Panc1 (cell line): ENCODE results near the gene GABARAP. TPM values are rescaled to one million over a fixed set of nuclear protein-coding genes. Genes with fewer than 3 reads are reported as not detected.

Experiments used
- ATAC-seq: fragments of 200-7000 bp; cut with Tn5 transposase; 2 replicates; pipeline ENCODE4 v1.9.1; 2020; ENCODE audit warnings: mild to moderate bottlenecking, moderate library complexity
- Bru-seq: library from RNA; stranded (reverse); fragments of 400-500 nt; gene quantifications from one replicate; lab custom pipeline; 2021; lab: Mats Ljungman, UMichigan
- BruChase-seq, 2 experiments: library from RNA; stranded (reverse); fragments of 400-500 nt; gene quantifications; one replicate each; lab custom pipeline; 2021; lab: Mats Ljungman, UMichigan
- BruUV-seq: library from RNA; stranded (reverse); fragments of 400-500 nt; replicated peaks from 2 replicates; lab custom pipeline; 2021; lab: Mats Ljungman, UMichigan
- CTCF ChIA-PET: fragments of 300-600 bp; sonication (Branson Sonifier 250); formaldehyde crosslinking; loops from one replicate; lab custom pipeline; 2022; ENCODE audit warnings: antibody characterized with exemption; lab: Charles Lee
- POLR2A ChIA-PET: fragments of 300-600 bp; sonication (Branson Sonifier 250); formaldehyde crosslinking; loops from one replicate; lab custom pipeline; 2022; ENCODE audit warnings: antibody characterized with exemption; lab: Charles Lee
- DNase-seq: peaks from one replicate; pipeline ENCODE4 v3.0.0-alpha.2; 2010; ENCODE audit warnings: low read depth, low spot score
- H3K27ac ChIP-seq: 2 replicates; pipeline ENCODE4 v1.5.1; 2011; ENCODE audit warnings: mild to moderate bottlenecking, low read length, inconsistent platforms
- H3K27me3 ChIP-seq: fragments of 200-500 bp; sonication (Bioruptor generic); 2 replicates; pipeline ENCODE4 v1.6.0; 2014; ENCODE audit warnings: low read length, inconsistent platforms; ENCODE audit not compliant: control insufficient read depth, insufficient read depth
- H3K36me3 ChIP-seq: fragments of 200-500 bp; sonication (Bioruptor generic); 2 replicates; pipeline ENCODE4 v1.5.1; 2014; ENCODE audit warnings: inconsistent platforms, mild to moderate bottlenecking, low read length, moderate library complexity; ENCODE audit not compliant: control insufficient read depth, insufficient read depth
- H3K4me1 ChIP-seq: 2 replicates; pipeline ENCODE4 v1.5.1; 2011; ENCODE audit warnings: inconsistent platforms, mild to moderate bottlenecking, low read length, moderate library complexity; ENCODE audit not compliant: control insufficient read depth, insufficient read depth
- H3K4me3 ChIP-seq, 2 experiments: 2 replicates each; pipeline ENCODE4 v1.5.1; 2011 to 2012; ENCODE audit warnings: low read depth in 2 of 2, low read length in 2 of 2, mild to moderate bottlenecking in 2 of 2, inconsistent platforms in 1 of 2, moderate library complexity in 1 of 2
- H3K9me3 ChIP-seq: fragments of 200-500 bp; sonication (Bioruptor generic); 2 replicates; pipeline ENCODE4 v1.5.1; 2014; ENCODE audit warnings: low read depth, mild to moderate bottlenecking, inconsistent platforms, low read length, moderate library complexity; ENCODE audit not compliant: control insufficient read depth, insufficient read depth
- CTCF ChIP-seq: fragments of 450-650 bp; IDR thresholded peaks from 2 replicates; pipeline ENCODE4 v1.5.1; 2017; ENCODE audit warnings: mild to moderate bottlenecking
- POLR2AphosphoS5 ChIP-seq: IDR thresholded peaks from 2 replicates; pipeline ENCODE4 v1.6.1; 2012; ENCODE audit warnings: mild to moderate bottlenecking, low read depth, low read length, moderate library complexity
- SIN3A ChIP-seq: IDR thresholded peaks from 2 replicates; pipeline ENCODE4 v1.6.1; 2012; ENCODE audit warnings: low read depth, mild to moderate bottlenecking, low read length, moderate library complexity, borderline replicate concordance; ENCODE audit not compliant: insufficient read depth
- TCF7L2 ChIP-seq: IDR thresholded peaks from 2 replicates; pipeline ENCODE4 v1.6.1; 2011; ENCODE audit warnings: mild to moderate bottlenecking, low read depth, low read length, inconsistent platforms
- in situ Hi-C: cut with HindIII; loops from 2 replicates; pipeline ENCODE4 v1.10.0; 2016; ENCODE audit warnings: low sequenced_read_pairs, low pct_unique_long_range_greater_than_20kb
- intact Hi-C: fragments of 100-400 bp; cut with micrococcal nuclease; formaldehyde crosslinking; loops from one replicate; pipeline ENCODE4 v1.10.0; 2022; ENCODE audit not compliant: unreplicated experiment
- long read RNA-seq: library from polyadenylated mRNA; unstranded; transcript quantifications from one replicate; pipeline ENCODE4 v2.0.0, GENCODE V29; 2021; ENCODE audit not compliant: unreplicated experiment
- polyA plus RNA-seq: library from polyadenylated mRNA; unstranded; fragments of >200 nt; gene quantifications from one replicate; pipeline ENCODE4 v1.2.1, GENCODE V29; 2012; ENCODE audit warnings: missing spikeins; ENCODE audit not compliant: insufficient read length
- total RNA-seq: library from RNA; stranded (reverse); gene quantifications from one replicate; pipeline ENCODE4 v1.2.1, GENCODE V29; 2021; ENCODE audit not compliant: unreplicated experiment
- TF ChIP-seq, protein P1 (sequence below), 2 experiments: IDR thresholded peaks; 2 replicates each; pipeline ENCODE4 v1.6.1; 2011 to 2012; ENCODE audit warnings: low read depth in 2 of 2, control low read depth in 1 of 2, low read length in 1 of 2, mild to moderate bottlenecking in 1 of 2, moderate library complexity in 1 of 2; ENCODE audit not compliant: insufficient read depth in 1 of 2

The GABARAP gene
- 289 TPM for total RNA-seq
- polyA plus RNA-seq = 175 TPM
- Bru-seq, nascent RNA = percentile 71 among the genes with signal in this experiment
- BruChase-seq, experiment 1, labeled RNA remaining after a 2-hour chase = percentile 70 among the genes with signal in this experiment
- percentile 85 among the genes with signal in this experiment for BruChase-seq, experiment 2, labeled RNA remaining after a 6-hour chase
- long read RNA-seq, transcript GABARAP-201 (4 exons, 1,634 nt) = major isoform, 99 of 123 reads
- long read RNA-seq, transcript GABARAP-204 (3 exons, 837 nt) = minor isoform, 11 of 123 reads
- long read RNA-seq, partial matches to known transcripts = 0 of 123 reads
- long read RNA-seq, other reads (novel, unspliced or antisense) = 11 of 123 reads

DNA sequence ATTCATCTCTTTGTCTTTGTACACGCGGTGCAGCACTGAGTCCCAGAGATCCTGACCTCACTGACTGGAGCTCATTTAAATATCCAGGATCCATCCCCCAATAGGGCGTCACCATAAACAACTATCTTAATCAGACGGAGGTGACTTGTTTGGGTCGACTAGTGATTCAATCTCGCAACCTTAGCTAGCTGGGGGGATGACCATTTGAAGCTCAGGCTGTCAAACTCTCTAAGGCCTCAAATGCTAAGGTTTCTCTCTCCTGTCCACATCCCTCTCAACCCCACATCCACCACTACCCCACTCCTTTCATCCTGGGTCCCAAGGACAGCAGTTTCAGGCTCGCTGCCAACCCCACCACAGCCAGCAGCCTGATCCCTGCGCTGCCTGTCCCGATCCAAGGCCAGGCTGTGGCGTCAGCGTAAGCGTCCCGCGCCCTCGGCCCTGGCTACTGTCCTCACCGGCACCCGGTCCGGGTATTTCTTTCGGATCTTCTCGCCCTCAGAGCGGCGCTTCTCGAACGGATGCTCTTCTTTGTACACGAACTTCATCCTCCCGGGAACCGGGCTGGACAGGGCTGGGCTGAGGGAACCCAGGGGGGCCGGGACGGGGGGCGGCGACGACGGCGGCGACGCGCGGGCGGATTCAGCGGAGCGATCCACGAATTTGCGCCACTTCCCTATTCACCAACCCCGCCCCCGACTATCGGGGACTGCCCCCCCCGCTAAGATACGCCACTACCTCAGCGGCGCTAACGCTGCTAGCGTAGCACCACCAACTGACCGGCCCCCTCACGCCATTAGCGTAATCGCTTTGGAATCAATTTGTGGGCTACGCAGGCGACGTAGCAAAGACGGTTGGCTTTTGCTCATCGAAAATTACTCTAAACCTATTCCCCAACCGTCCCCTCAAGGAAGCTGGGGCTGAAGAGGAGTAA lies at the start of gene GABARAP:
TSS of gene GABARAP (minus strand) at position 667 of the 934 bp plus-strand sequence. CDS start at position 548, 119 bp downstream.
- Histone ChIP-seq H3K36me3 (peaks cover 11% of the 10 kb centered on the region), H3K4me3 (peak within 1 kb of the TSS; percentile 87 to 92), H3K9me3 (no peaks in the 10 kb centered on the region), H3K27ac (peak within 1 kb of the TSS; percentile 99), H3K27me3 (no peaks in the 10 kb centered on the region), H3K4me1 (peaks cover 18% of the 10 kb centered on the region)
- POLR2A ChIA-PET = no interaction called here
- TF ChIP-seq, protein P1, sequence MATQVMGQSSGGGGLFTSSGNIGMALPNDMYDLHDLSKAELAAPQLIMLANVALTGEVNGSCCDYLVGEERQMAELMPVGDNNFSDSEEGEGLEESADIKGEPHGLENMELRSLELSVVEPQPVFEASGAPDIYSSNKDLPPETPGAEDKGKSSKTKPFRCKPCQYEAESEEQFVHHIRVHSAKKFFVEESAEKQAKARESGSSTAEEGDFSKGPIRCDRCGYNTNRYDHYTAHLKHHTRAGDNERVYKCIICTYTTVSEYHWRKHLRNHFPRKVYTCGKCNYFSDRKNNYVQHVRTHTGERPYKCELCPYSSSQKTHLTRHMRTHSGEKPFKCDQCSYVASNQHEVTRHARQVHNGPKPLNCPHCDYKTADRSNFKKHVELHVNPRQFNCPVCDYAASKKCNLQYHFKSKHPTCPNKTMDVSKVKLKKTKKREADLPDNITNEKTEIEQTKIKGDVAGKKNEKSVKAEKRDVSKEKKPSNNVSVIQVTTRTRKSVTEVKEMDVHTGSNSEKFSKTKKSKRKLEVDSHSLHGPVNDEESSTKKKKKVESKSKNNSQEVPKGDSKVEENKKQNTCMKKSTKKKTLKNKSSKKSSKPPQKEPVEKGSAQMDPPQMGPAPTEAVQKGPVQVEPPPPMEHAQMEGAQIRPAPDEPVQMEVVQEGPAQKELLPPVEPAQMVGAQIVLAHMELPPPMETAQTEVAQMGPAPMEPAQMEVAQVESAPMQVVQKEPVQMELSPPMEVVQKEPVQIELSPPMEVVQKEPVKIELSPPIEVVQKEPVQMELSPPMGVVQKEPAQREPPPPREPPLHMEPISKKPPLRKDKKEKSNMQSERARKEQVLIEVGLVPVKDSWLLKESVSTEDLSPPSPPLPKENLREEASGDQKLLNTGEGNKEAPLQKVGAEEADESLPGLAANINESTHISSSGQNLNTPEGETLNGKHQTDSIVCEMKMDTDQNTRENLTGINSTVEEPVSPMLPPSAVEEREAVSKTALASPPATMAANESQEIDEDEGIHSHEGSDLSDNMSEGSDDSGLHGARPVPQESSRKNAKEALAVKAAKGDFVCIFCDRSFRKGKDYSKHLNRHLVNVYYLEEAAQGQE (IDR thresholded peaks at IDR 0.05; ENCODE audit: insufficient read depth in 1 of 2, low read depth in 2 of 2, low read length in 1 of 2) = no peak
- no peak for TF ChIP-seq SIN3A
- TF ChIP-seq TCF7L2 = no peak
- TF ChIP-seq CTCF = no peak
- TF ChIP-seq POLR2AphosphoS5 = no peak; the same call in 1 of the 2 replicates
- peak; percentile 13 for ATAC-seq
- CTCF ChIA-PET = interaction anchor here (0.7 kb wide), 1 partner anchor 206 kb away, joined by 3 read pairs; no protein-coding TSS in a partner anchor
- in situ Hi-C loops (no loop called here), intact Hi-C loops (no loop called here)
- no TSS peak for BruUV-seq
- DNase-seq = peak; percentile 74

DNA sequence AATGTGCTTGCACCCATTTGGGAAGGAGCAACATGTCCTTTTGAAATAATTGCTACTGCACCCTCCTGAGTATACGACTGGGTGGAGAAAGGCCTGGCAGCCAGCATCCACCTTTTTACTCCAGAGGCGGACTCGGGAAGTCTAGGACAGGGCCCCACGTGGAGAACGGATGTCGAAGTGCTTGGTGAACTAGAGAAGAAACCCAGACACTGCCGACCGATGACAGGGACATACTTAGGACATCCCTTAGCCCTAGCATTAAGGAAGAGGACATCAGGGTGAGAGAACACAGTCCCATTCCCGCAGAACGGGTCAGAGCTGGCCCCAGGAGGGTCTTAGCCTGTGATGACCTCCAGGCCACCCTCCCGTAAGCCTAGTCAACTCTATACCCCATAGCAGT lies 48.4 kb upstream of the GABARAP start:
- no TSS peak for BruUV-seq
- CTCF ChIA-PET = no interaction called here

More for the DNA sequence above, 48.4 kb upstream of the GABARAP start:
- H3K4me3 ChIP-seq = no peak overlapping the region
- no peak overlapping the region for H3K27ac ChIP-seq
- no peak for TF ChIP-seq TCF7L2
- no peak for TF ChIP-seq POLR2AphosphoS5
- TF ChIP-seq SIN3A = no peak
- TF ChIP-seq CTCF = no peak
- TF ChIP-seq, protein P1 (IDR thresholded peaks at IDR 0.05; ENCODE audit: insufficient read depth in 1 of 2, low read depth in 2 of 2, low read length in 1 of 2) = no peak
- H3K9me3 ChIP-seq = no peaks in the 10 kb centered on the region
- intact Hi-C loops (no loop called here), in situ Hi-C loops (no loop called here)
- peaks cover 13% of the 10 kb centered on the region for H3K4me1 ChIP-seq
- H3K27me3 ChIP-seq = no peaks in the 10 kb centered on the region
- DNase-seq (no peak), ATAC-seq (no peak)
- no peaks in the 10 kb centered on the region for H3K36me3 ChIP-seq
- POLR2A ChIA-PET = interaction anchor here (0.7 kb wide), 1 partner anchor 39 kb away, joined by 3 read pairs; no protein-coding TSS in a partner anchor
